PFSK-1 (cell line): ENCODE data around the gene MIER3.

Experiments
- FOXP2 ChIP-seq: optimal IDR thresholded peaks from 2 replicates; pipeline ENCODE3; 2011; ENCODE audit warnings: borderline replicate concordance, control low read depth, inconsistent platforms; ENCODE audit not compliant: insufficient read depth; ENCODE audit errors: extremely low read length, extremely low read depth
- POLR2AphosphoS5 ChIP-seq: IDR thresholded peaks from 2 replicates; pipeline ENCODE4 v1.6.1; 2012; ENCODE audit warnings: low read depth, mild to moderate bottlenecking, control low read depth, low read length, moderate library complexity
- REST ChIP-seq, 2 experiments: IDR thresholded peaks; 2 replicates each; pipeline versions ENCODE4 v1.6.1 to v1.8.0; 2011 to 2012; ENCODE audit warnings: low read depth in 2 of 2, low read length in 2 of 2, control low read depth in 1 of 2, inconsistent platforms in 1 of 2, mild to moderate bottlenecking in 1 of 2, moderate library complexity in 1 of 2; ENCODE audit not compliant: insufficient read depth in 1 of 2
- SIN3A ChIP-seq: IDR thresholded peaks from 2 replicates; pipeline ENCODE4 v1.6.1; 2012; ENCODE audit warnings: mild to moderate bottlenecking, low read length, moderate library complexity, borderline replicate concordance; ENCODE audit not compliant: insufficient read depth
- TAF1 ChIP-seq: IDR thresholded peaks from 2 replicates; pipeline ENCODE4 v1.6.1; 2012; ENCODE audit warnings: low read length, control low read depth, borderline replicate concordance; ENCODE audit not compliant: insufficient read depth

The MIER3 gene

GRCh38 chr5:56898213-56898612 lies 53.7 kb downstream of the MIER3 start:
- TF ChIP-seq POLR2AphosphoS5: no peak
- no peak for TF ChIP-seq TAF1
- no peak for TF ChIP-seq FOXP2
- no peak for TF ChIP-seq SIN3A
- no peak for TF ChIP-seq REST (IDR thresholded peaks at IDR 0.05; ENCODE audit: insufficient read depth in 1 of 2, low read depth in 2 of 2, low read length in 2 of 2)

GRCh38 chr5:56896763-56897162 lies 55.2 kb downstream of the MIER3 start:
- TF ChIP-seq TAF1 (no peak), POLR2AphosphoS5 (no peak)

- no peak for TF ChIP-seq FOXP2
- TF ChIP-seq POLR2AphosphoS5: no peak
Observed at GRCh38 chr5:56893251-56893951, 58.5 kb downstream of the MIER3 start.

GRCh38 chr5:56881571-56881970 lies 70.4 kb downstream of the MIER3 start:
- TF ChIP-seq FOXP2 (no peak), POLR2AphosphoS5 (no peak), TAF1 (no peak), REST (IDR thresholded peaks at IDR 0.05; ENCODE audit: insufficient read depth in 1 of 2, low read depth in 2 of 2, low read length in 2 of 2) (no peak), SIN3A (no peak)

- TF ChIP-seq REST (IDR thresholded peaks at IDR 0.05; ENCODE audit: insufficient read depth in 1 of 2, low read depth in 2 of 2, low read length in 2 of 2) (no peak), TAF1 (no peak), POLR2AphosphoS5 (no peak), FOXP2 (no peak), SIN3A (no peak)
Observed at GRCh38 chr5:56876327-56876726, 75.6 kb downstream of the MIER3 start.

GRCh38 chr5:56873056-56873455 lies 78.9 kb downstream of the MIER3 start:
- TF ChIP-seq REST (IDR thresholded peaks at IDR 0.05; ENCODE audit: insufficient read depth in 1 of 2, low read depth in 2 of 2, low read length in 2 of 2) (no peak), SIN3A (no peak), POLR2AphosphoS5 (no peak), TAF1 (no peak), FOXP2 (no peak)
